Fibroblast of skin of abdomen (primary cell): ENCODE data around the gene ZP3. TPM values are rescaled to one million over a fixed set of nuclear protein-coding genes. Genes with fewer than 3 reads are reported as not detected.
"Not testable (repeated sequence)": the region's sequence is repeated elsewhere in the genome, so short reads cannot be mapped to it uniquely, and the experiment has no call there.

Source experiments
- DNase-seq: peaks from one replicate; pipeline ENCODE4 v3.0.0-alpha.2; 2013
- polyA plus RNA-seq, 2 experiments: library from polyadenylated mRNA; unstranded; fragments of 120-200 nt; gene quantifications; one replicate each; pipeline ENCODE4 v1.2.1, GENCODE V29; 2013; ENCODE audit not compliant: insufficient read length in 2 of 2

ZP3 gene
- polyA plus RNA-seq (2013, experiment 1 of 2; ENCODE audit: insufficient read length), result 12.9 TPM
- 11.8 TPM for polyA plus RNA-seq (2013, experiment 2 of 2; ENCODE audit: insufficient read length)

DNA sequence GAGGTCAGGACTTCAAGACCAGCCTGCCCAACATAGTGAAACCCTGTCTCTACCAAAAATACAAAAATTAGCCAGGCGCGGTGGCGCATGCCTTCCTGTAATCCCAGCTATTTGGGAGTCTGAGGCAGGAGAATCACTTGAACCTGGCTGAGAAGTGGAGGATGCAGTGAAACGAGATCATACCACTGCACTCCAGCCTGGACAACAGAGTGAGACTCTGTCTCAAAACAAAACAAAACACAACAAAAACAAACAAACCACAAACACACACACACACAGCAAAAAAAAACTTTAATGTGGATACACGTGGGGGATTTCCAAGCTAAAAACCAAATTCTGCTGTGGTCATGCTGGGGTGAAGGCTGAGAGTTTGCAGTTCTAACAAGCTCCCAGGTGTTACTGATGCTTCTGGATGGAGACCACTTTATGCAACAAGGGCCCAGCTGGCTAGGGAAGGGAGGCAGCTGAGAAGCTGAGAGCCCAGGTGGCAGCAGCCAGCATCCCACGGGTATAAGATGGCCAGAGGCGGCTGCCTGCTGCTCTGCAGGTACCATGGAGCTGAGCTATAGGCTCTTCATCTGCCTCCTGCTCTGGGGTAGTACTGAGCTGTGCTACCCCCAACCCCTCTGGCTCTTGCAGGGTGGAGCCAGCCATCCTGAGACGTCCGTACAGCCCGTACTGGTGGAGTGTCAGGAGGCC is at the start of gene ZP3:
Gene ZP3, plus strand, starts transcription at position 538 of the 699 bp plus-strand sequence. Its CDS starts 15 bp downstream, at position 553.
- no peak for DNase-seq

- no peak for DNase-seq
Measured at GRCh38 chr7:76375251-76375650, 49.5 kb upstream of the ZP3 start.

- peak; percentile 62 for DNase-seq
Measured at GRCh38 chr7:76377186-76377918, 47.4 kb upstream of the ZP3 start.

- peak; percentile 18 for DNase-seq
Measured at GRCh38 chr7:76380623-76380966, 44.2 kb upstream of the ZP3 start.

- no peak for DNase-seq
Measured at GRCh38 chr7:76381814-76382213, 42.9 kb upstream of the ZP3 start.

DNA sequence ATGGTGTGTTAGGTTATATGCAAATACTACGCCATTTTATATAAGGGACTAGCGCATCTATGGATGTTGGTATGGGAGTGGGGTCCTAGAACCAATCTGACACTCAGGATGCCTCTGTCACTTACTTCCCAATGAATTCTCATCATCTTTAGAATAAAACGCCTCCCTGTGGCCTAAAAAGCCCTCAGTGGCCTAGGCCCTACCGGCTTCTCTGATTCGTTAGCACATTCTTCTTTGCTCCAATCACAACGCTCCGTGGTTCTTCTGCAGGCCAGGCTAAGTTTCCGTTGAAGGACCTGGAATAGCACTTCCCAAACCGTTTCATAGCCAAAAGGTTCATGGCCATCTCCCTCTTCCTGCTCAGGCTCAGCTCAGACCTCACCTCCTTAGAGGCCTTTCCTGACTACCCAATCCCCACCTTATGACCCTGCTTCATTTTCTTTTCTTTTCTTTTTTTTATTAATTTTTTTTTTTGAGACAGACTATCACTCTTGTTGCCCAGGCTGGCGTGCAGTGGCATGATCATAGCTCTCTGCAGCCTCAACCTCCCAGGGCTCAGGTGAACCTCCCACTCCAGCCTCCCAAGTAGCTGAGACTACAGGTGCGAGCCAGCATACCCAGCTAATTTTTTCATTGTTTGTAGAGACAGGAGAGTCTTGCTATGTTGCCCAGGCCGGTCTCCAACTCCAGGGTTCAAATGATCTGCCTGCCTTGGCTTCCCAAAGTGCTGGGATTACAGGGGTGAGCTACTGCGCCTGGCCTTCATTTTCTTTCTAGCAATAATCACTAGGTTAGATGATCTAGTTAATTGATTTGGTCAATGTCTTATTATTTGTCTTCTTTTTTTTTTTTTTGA is 41.4 kb upstream of the ZP3 start:
- DNase-seq, result peak; percentile 39

GRCh38 chr7:76386691-76387260 is 38.0 kb upstream of the ZP3 start:
- DNase-seq, result no peak

DNA sequence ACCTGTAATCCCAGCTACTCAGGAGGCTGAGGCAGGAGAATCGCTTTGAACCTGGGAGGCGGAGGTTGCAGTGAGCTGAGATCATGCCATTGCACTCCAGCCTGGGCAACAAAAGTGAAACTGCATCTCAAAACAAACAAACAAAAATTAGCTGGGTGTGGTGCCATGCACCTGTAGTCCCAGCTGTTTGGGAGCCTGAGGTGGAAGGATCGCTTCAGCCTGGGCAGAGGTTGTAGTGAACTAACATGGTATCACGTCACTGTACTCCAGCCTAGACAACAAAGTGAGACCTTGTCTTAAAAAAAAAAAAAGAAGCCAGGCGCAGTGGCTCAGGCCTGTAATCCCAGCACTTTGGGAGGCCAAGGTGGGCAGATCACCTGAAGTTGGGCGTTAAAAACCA is 37.0 kb upstream of the ZP3 start:
- DNase-seq, result not testable (repeated sequence)

- DNase-seq, result no peak
Measured at GRCh38 chr7:76390092-76390491, 34.7 kb upstream of the ZP3 start.

DNA sequence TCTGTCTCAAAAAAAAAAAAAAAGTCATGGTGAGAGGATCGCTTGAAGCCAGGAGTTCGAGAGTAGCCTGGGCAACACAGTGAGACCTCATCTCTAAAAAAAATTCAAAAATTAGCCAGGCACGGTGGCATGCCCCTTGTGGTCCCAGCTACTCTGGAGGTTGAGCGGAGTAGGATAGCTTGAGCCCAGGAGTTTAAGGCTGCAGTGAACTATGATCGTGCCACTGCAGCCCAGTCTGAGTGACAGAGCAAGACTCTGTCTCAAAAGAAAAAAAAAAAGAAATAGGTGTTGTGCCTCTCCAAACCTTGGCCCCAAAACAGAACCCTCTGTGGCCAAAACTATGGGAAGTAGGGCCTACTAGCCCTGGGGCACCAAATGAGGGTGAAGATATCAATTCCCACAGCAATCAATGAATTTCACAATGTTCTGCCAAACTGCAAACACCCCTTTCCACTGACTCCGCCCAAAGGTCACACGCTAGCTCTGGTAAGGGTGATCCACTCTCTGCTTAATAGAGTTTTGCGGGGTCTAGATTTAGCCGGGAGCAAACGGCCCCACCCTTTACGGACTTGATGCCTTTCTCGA is 32.1 kb upstream of the ZP3 start:
- DNase-seq, result no peak

DNA sequence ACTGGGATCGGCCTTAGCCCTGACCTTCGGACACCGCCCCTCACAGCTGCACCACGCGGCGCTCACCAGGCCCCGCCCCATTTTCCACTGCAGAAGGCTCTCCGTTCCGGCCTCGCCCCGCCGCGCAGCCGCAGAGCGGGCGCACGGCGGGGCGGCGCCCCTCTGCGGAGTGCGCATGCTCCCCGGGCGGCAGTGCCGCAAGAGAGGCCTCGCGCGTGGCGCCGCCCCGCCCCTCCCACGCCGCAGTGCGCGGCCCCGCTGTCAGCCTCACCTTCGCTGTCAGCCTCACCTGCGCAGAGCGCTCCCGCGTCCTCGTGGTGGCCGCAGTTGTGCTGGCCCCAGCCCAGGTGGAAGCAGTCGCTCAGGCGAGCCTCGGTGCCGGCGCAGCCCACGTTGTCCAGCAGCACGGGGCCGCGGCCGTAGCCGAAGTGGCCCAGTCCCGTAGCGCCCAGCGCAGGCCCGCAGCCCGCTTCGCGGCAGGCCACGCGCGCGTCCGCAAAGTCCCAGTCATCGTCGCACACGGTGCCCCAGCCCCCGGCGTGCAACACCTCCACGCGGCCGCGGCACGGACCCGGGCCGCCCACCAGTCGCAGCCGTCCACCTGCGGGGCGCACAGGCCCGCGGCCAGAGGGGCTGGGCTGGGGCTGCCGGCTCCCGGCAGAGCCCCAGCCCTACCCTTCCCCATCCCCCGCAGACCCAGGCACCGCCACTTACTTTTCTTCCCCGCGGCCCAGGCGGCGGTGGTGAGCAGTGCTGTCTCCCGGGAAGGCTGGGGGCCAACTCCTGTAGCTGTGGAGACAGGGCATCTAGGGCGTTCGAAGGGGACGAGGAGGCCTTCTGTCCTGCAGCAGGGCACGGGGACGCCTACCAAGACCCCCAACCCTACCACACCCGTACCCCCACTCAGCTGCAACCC is 31.4 kb upstream of the ZP3 start:
- peak; percentile 84 for DNase-seq

- no peak for DNase-seq
Measured at GRCh38 chr7:76394957-76395356, 29.8 kb upstream of the ZP3 start.

GRCh38 chr7:76395605-76395964 is 29.2 kb upstream of the ZP3 start:
- not testable (repeated sequence) for DNase-seq

DNA sequence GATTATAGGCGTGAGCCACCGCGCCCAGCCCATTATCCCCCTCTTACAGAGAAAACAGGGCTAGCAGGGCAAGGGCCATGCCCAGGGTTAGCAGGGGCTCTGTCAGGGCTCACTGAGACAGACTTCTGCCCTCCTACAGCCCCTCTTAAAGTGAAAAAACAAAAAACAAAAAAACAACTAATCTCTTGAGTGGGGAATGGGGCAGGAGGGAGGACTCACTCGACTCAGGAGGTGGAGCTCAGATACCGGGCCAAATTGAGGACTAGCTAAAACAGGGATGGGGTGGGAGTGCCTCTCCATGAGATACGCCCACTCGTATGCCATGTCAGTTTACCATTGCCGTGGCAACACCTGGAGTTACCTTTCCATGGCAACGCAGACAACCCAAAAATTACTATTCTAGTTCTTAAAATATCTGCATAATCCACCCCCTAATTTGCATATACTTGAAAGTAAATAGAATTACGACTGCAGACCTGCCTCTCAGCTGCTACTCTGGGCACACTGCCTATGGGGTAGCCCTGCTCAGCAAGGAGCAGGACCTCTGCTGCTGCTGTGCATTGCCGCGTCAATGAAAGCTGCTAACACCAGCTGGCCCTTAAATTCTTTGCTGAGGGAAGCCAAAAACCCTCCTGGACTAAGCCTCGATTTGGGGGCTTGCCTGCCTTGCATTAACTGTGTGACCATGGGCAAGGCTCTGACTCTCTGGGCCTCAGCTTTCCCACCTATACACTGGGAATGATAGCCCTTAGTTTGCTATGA is 28.6 kb upstream of the ZP3 start:
- DNase-seq, result no peak

GRCh38 chr7:76396864-76397263 is 27.9 kb upstream of the ZP3 start:
- DNase-seq, result no peak

- DNase-seq, result peak; percentile 57
Measured at GRCh38 chr7:76397409-76398183, 27.2 kb upstream of the ZP3 start.

DNA sequence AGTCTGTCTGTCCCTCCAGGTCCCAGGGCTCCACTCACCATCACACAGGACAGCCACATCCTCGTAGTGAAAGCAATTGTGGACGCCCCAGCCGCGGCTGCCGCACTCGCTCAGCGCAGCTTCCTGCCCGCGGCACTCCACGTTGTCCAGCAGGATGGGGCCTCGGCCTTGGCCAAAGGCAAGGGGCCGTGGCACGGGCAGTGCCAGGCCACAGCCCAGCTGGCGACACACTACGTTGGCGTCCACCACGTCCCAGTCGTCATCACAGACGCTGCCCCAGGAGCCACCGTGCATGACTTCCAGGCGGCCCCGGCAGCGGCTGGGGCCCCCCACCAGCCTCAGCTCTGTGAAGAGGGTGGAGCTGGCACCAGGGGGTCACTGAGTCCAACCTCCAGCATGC is 24.5 kb upstream of the ZP3 start:
- no peak for DNase-seq

GRCh38 chr7:76403097-76403496 is 21.7 kb upstream of the ZP3 start:
- DNase-seq, result not testable (repeated sequence)

DNA sequence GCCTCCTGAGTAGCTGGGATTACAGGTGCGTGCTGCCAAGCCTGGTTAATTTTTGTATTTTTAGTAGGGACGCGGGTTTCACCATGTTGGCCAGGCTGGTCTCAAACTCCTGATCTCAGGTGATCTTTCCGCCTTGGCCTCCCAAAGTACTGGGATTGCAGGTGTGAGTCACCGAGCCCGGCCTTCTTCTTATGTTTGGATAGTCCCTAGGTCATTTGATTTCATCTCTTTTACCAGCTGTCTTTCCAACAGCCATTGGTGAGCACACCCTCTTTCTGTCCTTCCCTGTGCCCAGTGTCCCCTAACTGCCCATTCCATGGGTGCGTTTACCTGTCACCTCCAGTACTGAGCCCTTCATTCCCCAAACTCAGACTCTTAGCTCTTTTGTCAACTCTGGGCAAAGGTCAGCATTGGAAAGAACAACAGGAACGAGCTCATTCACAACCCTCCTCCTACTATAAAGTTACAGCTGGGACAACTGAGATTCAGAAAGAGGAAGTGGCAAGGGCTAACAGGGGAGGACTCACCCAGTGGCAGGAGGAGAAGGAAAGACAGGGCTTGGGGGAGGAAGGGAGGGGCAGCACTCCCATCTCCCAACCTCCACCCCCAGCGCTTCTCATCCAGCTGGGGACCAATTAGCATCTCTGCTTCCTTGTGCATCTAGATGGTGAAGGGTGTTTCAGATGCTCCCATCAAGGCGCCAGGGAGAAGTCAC is 20.8 kb upstream of the ZP3 start:
- no peak for DNase-seq
